ENCODE measurements around the gene CPED1. TPM values are rescaled to one million over a fixed set of nuclear protein-coding genes. Genes with fewer than 3 reads are reported as not detected.

CPED1 gene
- total RNA-seq, 4 donors from 2014 or later = 15.0 to 32.1 (median 21.8) TPM

DNA sequence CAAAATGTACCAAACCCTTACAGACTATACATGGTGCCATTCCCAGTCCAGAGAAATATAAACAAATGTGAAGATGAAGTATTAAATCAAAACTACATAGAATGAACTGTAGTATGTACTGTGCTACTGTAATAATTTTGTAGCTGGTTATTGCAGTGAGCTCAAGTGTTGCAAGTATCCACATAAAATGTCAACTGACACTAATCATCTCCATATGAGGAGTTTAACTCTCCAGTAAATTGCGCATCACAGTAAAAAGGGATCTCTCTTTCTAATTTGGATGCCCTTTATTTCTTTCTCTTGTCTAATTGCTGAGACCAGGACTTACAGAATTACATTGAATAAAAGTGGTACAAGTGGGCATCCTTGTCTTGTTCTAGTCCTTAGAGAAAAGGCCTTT, 165.5 kb downstream of the CPED1 start:
- TF ChIP-seq EP300 (IDR thresholded peaks at IDR 0.05) (no peak), POLR2A (IDR thresholded peaks at IDR 0.05) (no peak)
- TF ChIP-seq, protein P1, sequence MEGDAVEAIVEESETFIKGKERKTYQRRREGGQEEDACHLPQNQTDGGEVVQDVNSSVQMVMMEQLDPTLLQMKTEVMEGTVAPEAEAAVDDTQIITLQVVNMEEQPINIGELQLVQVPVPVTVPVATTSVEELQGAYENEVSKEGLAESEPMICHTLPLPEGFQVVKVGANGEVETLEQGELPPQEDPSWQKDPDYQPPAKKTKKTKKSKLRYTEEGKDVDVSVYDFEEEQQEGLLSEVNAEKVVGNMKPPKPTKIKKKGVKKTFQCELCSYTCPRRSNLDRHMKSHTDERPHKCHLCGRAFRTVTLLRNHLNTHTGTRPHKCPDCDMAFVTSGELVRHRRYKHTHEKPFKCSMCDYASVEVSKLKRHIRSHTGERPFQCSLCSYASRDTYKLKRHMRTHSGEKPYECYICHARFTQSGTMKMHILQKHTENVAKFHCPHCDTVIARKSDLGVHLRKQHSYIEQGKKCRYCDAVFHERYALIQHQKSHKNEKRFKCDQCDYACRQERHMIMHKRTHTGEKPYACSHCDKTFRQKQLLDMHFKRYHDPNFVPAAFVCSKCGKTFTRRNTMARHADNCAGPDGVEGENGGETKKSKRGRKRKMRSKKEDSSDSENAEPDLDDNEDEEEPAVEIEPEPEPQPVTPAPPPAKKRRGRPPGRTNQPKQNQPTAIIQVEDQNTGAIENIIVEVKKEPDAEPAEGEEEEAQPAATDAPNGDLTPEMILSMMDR (IDR thresholded peaks at IDR 0.05) = no peak
- H3K9me3 ChIP-seq = no peaks in the 10 kb centered on the region
- peaks cover 0 to 3% (median 0%) of the 10 kb centered on the region in 4 donors for H3K4me1 ChIP-seq
- H3K27ac ChIP-seq = no peak overlapping the region
- 95% methylated on average over 1 of the region's 1 CpG for WGBS, 2 donors
- peaks cover 0 to 12% (median 0%) of the 10 kb centered on the region in 3 donors for H3K36me3 ChIP-seq
- H3K27me3 ChIP-seq = no peaks in the 10 kb centered on the region
- no peak for DNase-seq (ENCODE audit: low spot score in 2 of 2)
- H3K4me3 ChIP-seq = no peak overlapping the region

DNA sequence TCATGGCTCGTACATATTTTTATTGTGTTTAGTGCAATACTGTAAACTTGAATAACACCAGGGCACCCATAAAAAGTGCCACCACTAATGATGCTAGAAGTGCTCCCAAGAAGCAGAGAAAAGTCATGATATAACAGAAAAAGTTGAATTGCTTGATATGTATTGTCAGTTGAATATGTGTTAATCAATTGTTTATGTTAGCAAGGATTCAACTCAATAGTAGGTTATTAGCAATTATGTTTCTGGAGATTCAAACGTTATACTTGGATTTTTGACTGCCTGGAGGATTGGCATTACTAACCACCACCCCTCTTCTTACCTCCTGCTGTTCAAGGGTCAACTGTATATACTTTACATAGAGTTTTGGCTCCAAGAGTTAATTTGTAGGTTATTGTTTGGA, 168.3 kb downstream of the CPED1 start:
- Histone ChIP-seq H3K9me3 (no peaks in the 10 kb centered on the region), H3K4me3 (no peak overlapping the region)
- 63 to 72% methylated on average over 2 of the region's 2 CpGs for WGBS, 2 donors

DNA sequence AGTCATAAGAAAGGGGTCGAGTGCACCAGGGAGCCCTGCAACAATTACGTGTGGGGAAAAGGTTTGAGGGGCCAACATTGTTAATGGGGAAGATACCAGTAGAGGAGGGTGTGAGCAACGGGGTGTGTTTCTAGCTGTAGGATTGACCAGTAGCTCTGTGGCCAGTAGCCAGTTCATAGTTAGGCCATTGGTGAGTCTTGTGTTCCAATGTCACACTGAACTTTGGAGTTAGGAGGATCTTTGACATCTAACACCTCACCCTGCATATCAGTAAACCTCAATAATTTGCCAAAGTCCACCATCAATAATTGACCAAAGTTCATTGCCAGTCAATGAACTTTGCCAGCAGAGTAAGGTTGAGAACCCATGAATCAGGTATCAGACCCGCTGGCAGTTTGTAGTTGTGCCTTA, 168.8 kb downstream of the CPED1 start:
- Histone ChIP-seq H3K9me3 (no peaks in the 10 kb centered on the region), H3K4me3 (no peak overlapping the region), H3K4me1 (no peaks in the 10 kb centered on the region), H3K36me3 (no peaks in the 10 kb centered on the region), H3K27ac (no peak overlapping the region), H3K27me3 (no peaks in the 10 kb centered on the region)
- no peak for DNase-seq (ENCODE audit: low spot score in 2 of 2)
- TF ChIP-seq EP300 (IDR thresholded peaks at IDR 0.05) (no peak), POLR2A (IDR thresholded peaks at IDR 0.05) (no peak)
- TF ChIP-seq, protein P1 (IDR thresholded peaks at IDR 0.05) = no peak
- 75 to 79% methylated on average over 4 of the region's 4 CpGs for WGBS, 2 donors

More for the DNA sequence above, 168.3 kb downstream of the CPED1 start:
- Histone ChIP-seq H3K4me1 (no peaks in the 10 kb centered on the region), H3K27ac (no peak overlapping the region), H3K27me3 (no peaks in the 10 kb centered on the region), H3K36me3 (no peaks in the 10 kb centered on the region)
- DNase-seq (ENCODE audit: low spot score in 2 of 2) = no peak
- TF ChIP-seq EP300 (IDR thresholded peaks at IDR 0.05) = no peak
- TF ChIP-seq, protein P1 (IDR thresholded peaks at IDR 0.05) = no peak

DNA sequence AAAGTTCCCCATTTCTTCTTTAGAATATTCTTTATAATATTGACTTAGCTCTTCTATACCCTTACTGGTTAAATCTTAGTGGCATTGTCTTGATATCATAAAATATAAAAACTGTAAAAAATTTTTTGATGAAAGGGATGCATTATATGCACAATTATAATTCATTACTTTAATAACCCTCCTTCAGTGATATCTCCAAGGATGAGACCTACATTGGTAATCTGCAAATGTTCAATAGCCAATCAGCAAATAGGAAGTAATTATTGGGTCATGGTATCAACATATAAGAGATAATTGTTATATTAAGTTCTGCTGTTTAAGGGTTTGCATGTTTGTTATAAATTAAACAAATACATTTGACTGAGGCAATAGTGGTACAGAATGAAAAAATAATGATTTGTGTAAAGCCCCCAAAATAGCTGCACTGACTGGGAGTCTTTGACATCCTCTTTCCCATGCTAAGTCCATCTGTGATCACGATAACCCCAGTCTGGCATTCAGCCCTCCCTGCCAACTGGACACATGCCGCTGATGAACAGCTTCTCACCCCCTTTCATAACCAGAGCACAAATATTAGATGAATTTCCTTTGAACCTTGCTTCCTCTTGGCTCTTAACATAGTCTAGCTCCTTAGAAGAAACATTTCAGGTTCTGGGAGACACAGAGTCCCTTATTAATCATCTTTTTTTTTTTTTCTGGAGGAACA, 169.5 kb downstream of the CPED1 start:
- no peak overlapping the region for H3K4me3 ChIP-seq
- H3K27me3 ChIP-seq = no peaks in the 10 kb centered on the region
- no peaks in the 10 kb centered on the region for H3K9me3 ChIP-seq
- WGBS, 2 donors = 87 to 95% methylated on average over 2 of the region's 2 CpGs
- DNase-seq (ENCODE audit: low spot score in 2 of 2) = no peak
- no peak overlapping the region for H3K27ac ChIP-seq
- H3K36me3 ChIP-seq = no peaks in the 10 kb centered on the region
- H3K4me1 ChIP-seq = no peaks in the 10 kb centered on the region
- TF ChIP-seq, protein P1 (IDR thresholded peaks at IDR 0.05) = no peak
- no peak for TF ChIP-seq EP300 (IDR thresholded peaks at IDR 0.05)
- TF ChIP-seq POLR2A (IDR thresholded peaks at IDR 0.05) = no peak

DNA sequence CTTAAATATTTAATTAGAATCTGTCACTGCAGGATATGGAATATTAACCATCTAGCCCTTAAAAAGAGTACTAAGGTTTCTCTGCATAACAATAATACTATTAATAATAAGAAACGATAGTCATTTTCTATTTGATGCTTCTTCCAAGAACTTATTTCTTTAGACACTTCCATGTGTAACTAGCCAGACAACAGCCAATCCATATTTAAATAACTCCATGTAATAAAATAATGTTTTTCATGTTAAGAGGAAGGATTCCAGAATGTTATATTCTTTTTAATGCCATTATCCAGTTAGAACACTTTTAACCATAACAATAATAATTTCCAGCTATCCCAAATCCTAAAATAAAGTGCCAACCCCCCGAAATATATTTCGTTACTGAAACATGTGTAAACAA, 170.2 kb downstream of the CPED1 start:
- no peaks in the 10 kb centered on the region for H3K4me1 ChIP-seq
- TF ChIP-seq, protein P1 (IDR thresholded peaks at IDR 0.05) = no peak
- TF ChIP-seq EP300 (IDR thresholded peaks at IDR 0.05) = no peak
- TF ChIP-seq POLR2A (IDR thresholded peaks at IDR 0.05) = no peak
- no peaks in the 10 kb centered on the region for H3K9me3 ChIP-seq
- H3K27me3 ChIP-seq = no peaks in the 10 kb centered on the region
- no peaks in the 10 kb centered on the region for H3K36me3 ChIP-seq
- H3K4me3 ChIP-seq = no peak overlapping the region
- H3K27ac ChIP-seq = no peak overlapping the region
- DNase-seq (ENCODE audit: low spot score in 2 of 2) = no peak
- WGBS, 2 donors = 67 to 75% methylated on average over 3 of the region's 3 CpGs

Measured in tibial nerve (tissue), 4 donors.